GM19023 (cell line): ENCODE results near the gene RNF44.

ENCODE experiments used
- ATAC-seq: cut with Tn5 transposase; IDR thresholded peaks from one replicate; pipeline ENCODE4 v1.9.1; 2021; ENCODE audit warnings: mild to moderate bottlenecking, moderate library complexity; ENCODE audit not compliant: unreplicated experiment

The RNF44 gene

DNA sequence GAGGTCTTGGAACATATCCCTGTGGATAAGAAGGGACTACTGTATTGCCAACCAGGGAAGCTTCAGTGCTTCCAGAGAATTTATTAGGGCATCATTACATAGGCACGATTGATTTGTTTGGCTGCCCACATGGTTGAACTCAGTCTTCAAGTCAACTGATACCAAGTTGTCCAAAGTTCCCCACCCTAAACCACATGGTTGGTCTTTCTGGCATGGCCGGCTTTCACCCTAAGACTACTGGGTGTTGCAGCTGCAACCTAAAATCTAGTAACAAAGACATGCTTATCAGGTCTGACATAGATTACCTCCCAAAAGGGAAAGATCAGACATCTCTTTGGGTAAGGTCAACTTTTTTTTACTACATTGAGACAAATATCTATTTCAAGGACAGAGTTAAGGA is 52.0 kb downstream of the RNF44 start:
- no peak for ATAC-seq

DNA sequence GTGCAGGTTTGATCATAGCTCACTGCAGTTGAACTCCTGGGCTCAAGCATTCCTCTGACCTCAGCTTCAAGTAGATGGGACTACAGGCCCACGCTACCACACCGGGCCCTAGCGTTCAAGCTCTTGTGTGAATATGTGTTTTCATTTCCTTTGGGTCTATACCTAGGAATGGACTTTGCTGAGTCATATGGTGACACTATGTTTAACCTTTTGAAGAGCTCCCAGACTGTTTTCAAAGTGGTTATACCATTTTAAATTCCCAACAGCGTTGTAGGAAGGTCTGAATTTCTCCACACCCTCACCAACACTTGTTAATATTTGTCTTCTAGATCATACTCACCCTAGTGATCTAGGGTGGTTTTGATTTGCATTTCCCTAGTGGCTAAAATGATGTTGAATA is 55.5 kb downstream of the RNF44 start:
- ATAC-seq: no peak
